Astrocyte of the spinal cord (primary cell): ENCODE data around the gene ST6GAL1.

ENCODE experiments used
- DNase-seq: peaks from one replicate; pipeline ENCODE4 v3.0.0; 2011; ENCODE audit warnings: low read depth, low spot score
- H3K4me3 ChIP-seq: 2 replicates; pipeline ENCODE4 v1.5.1; 2011; ENCODE audit warnings: low read depth, mild to moderate bottlenecking, low read length, moderate library complexity
- CTCF ChIP-seq: IDR thresholded peaks from 2 replicates; pipeline ENCODE4 v1.5.1; 2012; ENCODE audit warnings: low read depth, mild to moderate bottlenecking, low read length, inconsistent platforms
- in situ Hi-C: cut with HindIII; loops from 2 replicates; pipeline ENCODE4 v1.10.0; 2017; ENCODE audit warnings: low sequenced_read_pairs

ST6GAL1 gene

GRCh38 chr3:186955898-186956696, 25.8 kb downstream of the ST6GAL1 start:
- no peak overlapping the region for H3K4me3 ChIP-seq
- in situ Hi-C loops, result no loop called here
- no peak for TF ChIP-seq CTCF
- DNase-seq, result no peak

GRCh38 chr3:186959029-186959624, 28.8 kb downstream of the ST6GAL1 start:
- H3K4me3 ChIP-seq, result no peak overlapping the region
- TF ChIP-seq CTCF, result peak; percentile 1
- no peak for DNase-seq
- in situ Hi-C loops, result no loop called here

- DNase-seq, result no peak
- TF ChIP-seq CTCF, result no peak
- no peak overlapping the region for H3K4me3 ChIP-seq
- in situ Hi-C loops, result no loop called here
These were observed 30.0 kb downstream of the ST6GAL1 start for GRCh38 chr3:186960347-186960746.

GRCh38 chr3:186962445-186962844, 32.1 kb downstream of the ST6GAL1 start:
- H3K4me3 ChIP-seq, result no peak overlapping the region
- no peak for TF ChIP-seq CTCF
- in situ Hi-C loops, result no loop called here
- no peak for DNase-seq

- in situ Hi-C loops, result no loop called here
- no peak for TF ChIP-seq CTCF
- H3K4me3 ChIP-seq, result no peak overlapping the region
- no peak for DNase-seq
These were observed 33.3 kb downstream of the ST6GAL1 start for GRCh38 chr3:186963636-186964035.

- no peak for DNase-seq
- TF ChIP-seq CTCF, result no peak
- no peak overlapping the region for H3K4me3 ChIP-seq
- in situ Hi-C loops, result no loop called here
These were observed 33.7 kb downstream of the ST6GAL1 start for GRCh38 chr3:186964071-186964470.
